ENCODE measurements around the gene VWDE.

DNA sequence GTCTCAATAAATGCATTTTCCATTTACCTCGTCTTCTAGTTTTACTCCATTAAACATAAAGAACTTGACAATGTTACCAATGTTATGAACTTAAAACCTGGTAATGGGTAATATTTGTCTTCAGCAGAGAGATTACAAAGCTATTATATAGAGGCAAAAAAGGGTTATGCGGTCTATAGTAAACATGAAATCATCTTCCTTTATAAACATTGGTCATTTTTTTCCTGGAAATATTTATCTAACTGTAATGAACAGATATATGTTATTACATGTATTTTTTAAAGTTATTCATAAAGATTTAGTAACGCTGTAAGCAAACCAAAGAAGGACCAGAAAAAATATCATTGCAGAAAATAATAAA, 1.3 kb downstream of the VWDE start:
- TF ChIP-seq CEBPB (IDR thresholded peaks at IDR 0.05; ENCODE audit: low read depth) (no peak), EZH2 (IDR thresholded peaks at IDR 0.05) (no peak), ZNF274 (IDR thresholded peaks at IDR 0.05; ENCODE audit: low read depth, low read length) (no peak), CTCF (IDR thresholded peaks at IDR 0.05 in 2 of 3, conservative IDR thresholded peaks at IDR 0.05 in 1 of 3; ENCODE audit: borderline replicate concordance in 1 of 3, insufficient read depth in 1 of 3, low read depth in 2 of 3, low read length in 2 of 3) (no peak), REST (IDR thresholded peaks at IDR 0.05; ENCODE audit: low read depth) (no peak), POLR2A (IDR thresholded peaks at IDR 0.05; ENCODE audit: borderline replicate concordance, extremely low read depth, insufficient read depth, insufficient read length) (no peak), JUND (IDR thresholded peaks at IDR 0.05) (no peak), SIN3A (IDR thresholded peaks at IDR 0.05; ENCODE audit: low read depth) (no peak), FOSL1 (IDR thresholded peaks at IDR 0.05; ENCODE audit: low read depth) (no peak), TCF7L2 (IDR thresholded peaks at IDR 0.05; ENCODE audit: borderline replicate concordance, extremely low read depth, insufficient read depth, insufficient read length) (no peak), YY1 (IDR thresholded peaks at IDR 0.05; ENCODE audit: extremely low read depth, insufficient replicate concordance, low read depth, low read length) (no peak), EGR1 (IDR thresholded peaks at IDR 0.05; ENCODE audit: low read depth) (no peak)
- TF ChIP-seq, protein P1, sequence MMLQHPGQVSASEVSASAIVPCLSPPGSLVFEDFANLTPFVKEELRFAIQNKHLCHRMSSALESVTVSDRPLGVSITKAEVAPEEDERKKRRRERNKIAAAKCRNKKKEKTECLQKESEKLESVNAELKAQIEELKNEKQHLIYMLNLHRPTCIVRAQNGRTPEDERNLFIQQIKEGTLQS (IDR thresholded peaks at IDR 0.05): no peak
